ENCODE data around the gene THBS3.
"Not testable (repeated sequence)": the region's sequence is repeated elsewhere in the genome, so short reads cannot be mapped to it uniquely, and the experiment has no call there.

THBS3 gene

DNA sequence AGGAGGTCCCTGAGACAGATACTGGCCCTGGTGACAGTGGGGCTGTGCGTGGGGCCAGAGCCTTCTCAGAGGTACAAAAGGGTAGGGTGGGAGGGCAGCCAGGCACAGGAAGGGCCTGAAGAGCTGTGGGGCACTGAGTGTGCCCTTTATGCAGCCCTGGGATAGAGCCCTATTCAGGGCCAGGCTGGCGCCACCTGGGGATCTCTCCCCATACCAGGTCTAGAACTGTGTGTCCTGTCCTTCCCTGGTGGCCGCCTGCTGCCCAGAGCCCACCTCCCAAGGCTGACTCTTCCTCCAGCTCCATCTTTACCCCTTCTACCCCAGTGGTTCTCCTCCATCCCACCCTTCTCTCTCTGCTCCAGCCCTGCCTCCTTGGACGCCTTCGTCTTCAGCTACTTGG, 25.8 kb upstream of the THBS3 start:
- DNase-seq (ENCODE audit: low spot score): not testable (repeated sequence)

DNA sequence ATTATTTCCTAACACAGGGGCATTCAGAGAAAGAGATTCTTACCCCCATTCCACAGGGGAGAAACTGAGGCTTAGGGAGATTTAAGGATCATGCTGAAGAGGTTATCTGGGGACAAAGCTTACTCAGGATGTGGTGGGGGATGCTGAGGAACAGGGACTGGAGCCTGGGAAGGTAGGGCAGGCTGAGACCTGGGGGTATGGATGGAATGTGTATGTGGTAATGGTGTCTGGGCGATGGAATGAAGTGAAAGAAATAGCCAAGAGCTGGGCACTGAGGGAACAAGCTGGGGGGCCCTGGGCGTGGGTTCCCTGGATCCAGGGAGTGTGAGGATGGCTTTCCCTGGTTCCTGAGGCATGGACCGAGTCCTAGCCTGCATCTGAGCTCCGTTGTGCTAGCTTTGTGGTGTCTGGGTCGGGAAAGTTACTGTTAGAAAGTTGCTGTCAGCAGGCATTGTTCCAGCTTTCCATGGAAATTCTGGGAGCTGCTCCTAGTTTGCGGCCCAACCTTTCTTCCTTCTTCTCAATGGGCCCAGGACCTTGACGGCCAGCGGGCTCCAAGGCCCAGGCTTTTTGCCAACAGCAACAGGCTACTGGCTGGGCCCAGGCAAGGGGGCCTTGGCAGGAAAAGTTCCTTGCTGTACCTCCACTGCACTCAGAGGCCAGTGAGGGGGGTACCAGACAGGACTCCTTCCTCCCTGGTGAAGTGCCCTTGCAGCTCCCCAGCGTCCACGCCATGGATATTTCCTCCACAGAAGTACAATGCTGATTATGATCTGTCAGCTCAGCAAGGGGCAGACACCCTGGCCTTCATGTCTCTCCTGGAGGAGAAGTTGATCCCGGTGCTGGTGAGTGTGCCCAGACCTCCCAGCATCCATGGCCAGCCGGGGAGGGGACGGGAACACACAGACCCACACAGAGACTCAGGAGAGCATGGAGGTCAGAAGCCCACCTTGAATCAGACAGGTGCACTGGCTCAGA, 24.6 kb upstream of the THBS3 start:
- DNase-seq (ENCODE audit: low spot score): not testable (repeated sequence)

DNA sequence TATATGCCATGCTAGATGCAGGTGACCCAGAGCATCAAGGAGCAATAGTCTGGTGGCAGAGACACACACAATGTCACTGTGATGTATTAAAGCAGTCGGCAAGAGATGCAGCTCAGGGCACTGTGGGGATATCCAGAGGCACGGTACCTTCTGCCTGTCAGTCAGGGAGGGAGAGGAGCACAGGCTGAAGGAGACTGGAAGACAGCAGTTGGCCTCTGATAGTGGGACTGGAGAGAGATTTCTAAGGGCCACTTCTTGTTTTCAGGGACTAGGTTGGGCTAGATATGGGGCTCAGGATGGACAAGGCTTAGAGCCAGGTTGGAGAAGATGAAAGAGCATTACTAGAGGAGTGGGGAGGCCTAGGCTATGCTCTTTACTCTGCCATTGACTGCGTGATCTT, 23.6 kb upstream of the THBS3 start:
- DNase-seq (ENCODE audit: low spot score): not testable (repeated sequence)

DNA sequence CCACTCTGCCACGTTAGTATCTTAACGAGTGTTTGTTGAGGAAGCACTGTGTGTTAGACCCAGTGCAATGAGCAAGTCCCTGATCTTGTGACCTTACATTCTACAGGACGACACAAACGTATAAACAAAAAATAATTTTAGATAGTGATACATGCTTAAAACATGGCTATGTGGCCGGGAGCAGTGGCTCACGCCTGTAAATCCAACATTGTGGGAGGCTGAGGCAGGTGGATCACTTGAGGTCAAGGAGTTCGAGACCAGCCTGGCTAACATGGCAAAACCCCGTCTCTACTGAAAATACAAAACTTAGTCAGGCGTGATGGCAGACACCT, 20.4 kb upstream of the THBS3 start:
- no peak for DNase-seq (ENCODE audit: low spot score)

DNA sequence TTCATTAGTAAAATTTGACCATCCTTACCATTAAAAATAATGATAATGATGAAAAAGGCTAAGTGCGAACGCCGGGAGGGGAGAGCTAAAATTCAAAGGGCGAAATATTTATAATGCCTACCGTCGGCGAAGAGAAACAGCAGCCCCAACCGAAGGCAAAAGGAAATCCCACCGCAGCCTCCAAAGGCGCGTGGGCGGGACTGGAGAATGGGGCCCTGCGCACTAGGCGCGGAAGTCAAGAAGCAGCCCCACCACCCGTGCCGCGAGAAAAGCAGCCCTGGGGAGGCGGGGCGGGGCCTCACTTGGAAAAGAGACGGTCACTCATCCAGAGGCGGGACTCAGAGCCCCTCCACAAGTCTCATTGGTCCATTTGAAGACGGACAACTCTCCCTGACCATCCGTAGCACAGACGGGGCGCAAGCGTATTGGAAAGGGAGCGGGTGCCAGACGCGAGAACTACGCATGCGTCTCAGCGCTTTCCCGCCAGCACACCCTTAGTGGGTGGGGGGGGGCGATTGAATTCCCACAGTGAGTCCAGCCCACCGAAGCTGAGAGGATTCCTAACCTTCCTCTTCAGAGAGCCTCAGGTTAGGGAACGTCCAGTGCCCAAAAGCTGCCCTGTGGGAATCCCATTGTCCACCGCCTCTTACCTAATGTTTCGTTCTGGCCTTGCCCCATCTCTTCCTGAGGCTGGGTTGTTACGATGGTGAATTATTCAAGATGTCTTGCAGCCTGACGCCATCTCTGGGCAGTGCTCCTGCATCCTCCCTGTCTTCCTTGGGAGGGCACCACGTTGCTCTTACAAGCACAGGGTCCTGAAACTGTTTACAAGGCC, 19.8 kb upstream of the THBS3 start:
- peak; percentile 99 for DNase-seq (ENCODE audit: low spot score)

DNA sequence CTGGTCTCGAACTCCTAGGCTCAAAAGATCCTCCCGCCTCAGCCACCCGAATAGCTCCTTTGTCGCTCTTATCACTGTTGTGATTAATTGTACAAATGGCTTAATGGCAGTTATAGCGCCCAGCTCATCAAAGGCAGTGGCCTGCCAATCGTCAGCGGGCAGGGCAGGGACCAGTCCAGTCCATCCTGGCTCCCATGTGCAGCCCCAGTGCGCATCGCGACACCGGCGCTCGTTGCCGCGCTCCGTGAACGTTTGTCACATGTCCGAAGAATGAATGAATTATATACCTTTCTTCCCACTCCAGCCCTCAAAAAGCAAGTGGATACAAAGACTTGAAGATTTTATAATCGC, 19.2 kb upstream of the THBS3 start:
- peak; percentile 55 for DNase-seq (ENCODE audit: low spot score)

DNA sequence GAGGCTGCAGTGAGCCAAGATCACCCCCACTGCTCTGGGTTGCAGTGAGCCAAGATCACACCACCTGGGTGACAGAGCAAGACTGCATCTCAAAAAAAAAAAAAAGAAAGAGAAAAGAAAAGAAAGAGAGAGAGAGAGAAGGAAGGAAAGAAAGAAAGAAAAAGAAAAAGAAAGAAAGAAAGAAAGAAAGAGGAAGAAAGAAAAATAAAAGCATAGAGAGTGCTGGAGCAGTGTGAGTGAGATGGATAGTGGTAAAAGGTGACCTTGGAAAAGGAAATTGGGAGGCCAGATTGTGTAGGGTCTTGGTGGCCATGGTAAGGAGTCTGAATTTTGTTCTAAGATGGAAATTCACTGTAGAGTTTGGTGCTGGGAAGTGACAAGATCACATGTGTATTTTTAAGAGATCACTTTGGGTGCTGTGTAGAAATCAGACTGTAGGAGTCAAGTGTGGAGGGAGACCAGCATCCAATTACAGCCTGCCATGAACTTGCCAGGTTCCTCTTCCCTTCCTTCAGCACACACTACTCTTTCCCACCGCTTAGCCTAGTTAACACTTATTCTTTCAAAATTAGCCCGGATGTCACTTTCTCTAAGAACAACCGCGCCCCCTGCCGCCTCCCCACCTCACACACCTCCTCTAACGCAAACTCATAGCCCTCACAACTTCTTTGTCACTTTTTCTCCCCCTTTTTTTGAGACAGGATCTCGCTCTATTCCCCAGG, 18.7 kb upstream of the THBS3 start:
- DNase-seq (ENCODE audit: low spot score): peak; percentile 83

DNA sequence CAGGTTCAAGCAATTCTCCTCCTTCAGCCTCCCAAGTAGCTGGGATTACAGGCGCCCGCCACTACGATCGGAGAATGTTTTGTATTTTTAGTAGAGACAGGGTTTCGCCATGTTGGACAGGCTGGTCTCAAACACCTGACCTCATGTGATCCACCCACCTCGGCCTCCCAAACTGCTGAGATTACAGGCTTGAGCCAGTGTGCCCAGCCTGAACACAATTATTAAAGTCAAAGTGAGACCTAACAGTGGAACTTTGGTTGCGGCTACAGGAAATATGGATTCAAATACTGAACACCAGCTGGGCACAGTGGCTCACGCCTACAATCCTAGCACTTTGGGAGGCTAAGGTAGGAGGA, 17.7 kb upstream of the THBS3 start:
- DNase-seq (ENCODE audit: low spot score): not testable (repeated sequence)

DNA sequence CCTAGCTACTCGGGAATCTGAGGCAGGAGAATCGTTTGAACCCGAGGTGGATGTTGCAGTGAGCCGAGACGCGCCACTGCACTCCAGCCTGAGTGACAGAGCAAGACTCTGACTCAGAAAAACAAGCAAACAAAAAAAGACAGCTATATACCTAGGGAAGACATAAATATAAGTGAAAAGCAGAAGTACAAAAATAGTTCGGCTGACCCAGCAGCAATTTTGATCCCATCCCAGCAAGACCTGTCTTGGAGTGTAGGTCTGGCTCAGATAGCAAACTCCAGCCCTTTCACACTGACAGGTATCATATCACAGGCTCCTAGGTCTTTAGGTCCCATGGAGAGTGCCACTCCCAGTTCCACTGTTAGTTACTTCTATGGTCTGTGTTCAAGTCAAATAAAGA, 15.3 kb upstream of the THBS3 start:
- DNase-seq (ENCODE audit: low spot score): no peak

DNA sequence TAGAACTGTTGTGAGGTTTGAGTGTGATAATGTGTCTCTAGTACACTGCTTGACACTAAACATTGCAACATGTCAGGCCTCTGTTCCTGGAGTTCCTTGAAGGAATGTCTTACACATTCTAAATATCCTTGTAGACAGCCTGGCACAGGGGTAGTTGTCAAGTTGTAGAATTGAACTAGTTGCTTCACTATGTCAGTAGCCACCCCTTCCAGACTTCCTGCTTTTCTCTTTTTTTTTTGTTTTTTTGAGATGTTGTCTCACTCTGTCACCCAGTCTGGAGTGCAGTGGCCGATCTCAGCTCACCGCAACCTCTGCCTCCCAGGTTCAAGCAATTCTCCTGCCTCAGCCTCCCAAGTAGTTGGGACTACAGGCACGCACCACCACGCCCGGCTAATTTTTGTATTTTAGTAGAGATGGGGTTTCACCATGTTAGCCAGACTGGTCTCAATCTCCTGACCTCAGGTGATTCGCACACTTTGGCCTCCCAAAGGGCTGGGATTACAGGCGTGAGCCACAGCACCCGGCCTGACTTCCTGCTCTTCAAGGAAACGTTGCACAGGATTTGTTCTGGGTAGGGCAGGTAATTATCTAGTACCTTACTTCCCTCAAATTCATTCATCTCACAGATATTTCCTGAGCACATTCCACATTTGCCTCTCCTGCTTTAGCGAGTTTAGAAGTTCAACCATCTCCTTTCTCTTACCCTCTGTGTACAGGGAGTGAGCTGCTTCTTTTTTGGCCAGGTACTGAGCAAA, 12.7 kb upstream of the THBS3 start:
- peak; percentile 56 for DNase-seq (ENCODE audit: low spot score)

DNA sequence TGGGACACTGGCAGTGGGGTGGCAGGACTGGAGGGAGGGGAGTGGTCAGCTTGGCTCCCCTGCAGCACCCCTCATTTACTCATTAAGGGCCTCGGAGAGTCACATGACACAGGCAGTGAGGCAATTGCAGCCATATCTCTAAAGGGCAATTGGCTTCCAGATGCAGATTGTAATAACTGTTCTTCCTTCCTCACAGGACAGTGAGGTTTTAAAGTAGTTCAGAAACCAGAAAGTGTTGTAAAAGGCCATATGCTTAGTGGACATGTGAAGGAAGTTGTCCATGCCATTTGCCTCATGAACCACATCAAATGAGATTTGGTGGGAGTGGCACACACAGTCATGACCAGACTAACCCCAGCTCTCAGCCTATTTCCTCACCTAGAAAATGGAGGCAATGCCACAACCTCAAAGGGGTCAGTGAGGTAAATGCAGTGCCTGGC, 11.9 kb upstream of the THBS3 start:
- DNase-seq (ENCODE audit: low spot score): no peak

DNA sequence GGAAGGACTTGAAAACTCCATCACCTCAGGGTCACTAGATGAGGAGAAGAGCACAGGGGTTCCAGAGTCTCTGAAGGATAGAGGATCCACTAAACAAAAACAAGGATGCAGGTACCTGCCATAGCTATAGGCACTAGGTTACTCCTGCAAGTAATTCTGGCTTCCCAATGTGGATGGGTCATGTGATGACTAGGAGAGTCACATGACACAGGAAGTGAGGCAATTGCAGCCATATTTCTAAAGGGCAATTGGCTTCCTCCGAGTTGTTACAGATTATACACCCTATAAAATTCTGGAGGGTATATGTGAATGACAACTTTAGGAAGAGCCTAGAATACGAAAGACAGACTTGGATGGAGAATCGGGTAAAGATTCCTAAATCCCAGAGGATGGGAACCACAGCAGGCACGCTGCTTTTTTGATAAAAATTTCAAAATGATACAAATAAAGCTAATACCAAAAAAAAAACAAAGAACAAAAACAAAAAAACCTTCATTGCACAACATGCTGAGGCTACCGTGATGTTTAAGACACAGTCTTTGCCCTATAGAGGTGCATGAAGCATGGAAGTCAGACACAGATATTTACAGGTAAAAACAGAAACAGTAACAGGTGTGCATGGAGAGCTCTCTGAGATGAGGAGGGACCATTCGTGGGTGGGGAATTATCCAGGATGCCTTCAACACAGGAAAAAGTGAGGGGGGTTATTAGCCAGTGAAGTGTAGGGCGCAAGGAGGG, 11.3 kb upstream of the THBS3 start:
- peak; percentile 49 for DNase-seq (ENCODE audit: low spot score)

DNA sequence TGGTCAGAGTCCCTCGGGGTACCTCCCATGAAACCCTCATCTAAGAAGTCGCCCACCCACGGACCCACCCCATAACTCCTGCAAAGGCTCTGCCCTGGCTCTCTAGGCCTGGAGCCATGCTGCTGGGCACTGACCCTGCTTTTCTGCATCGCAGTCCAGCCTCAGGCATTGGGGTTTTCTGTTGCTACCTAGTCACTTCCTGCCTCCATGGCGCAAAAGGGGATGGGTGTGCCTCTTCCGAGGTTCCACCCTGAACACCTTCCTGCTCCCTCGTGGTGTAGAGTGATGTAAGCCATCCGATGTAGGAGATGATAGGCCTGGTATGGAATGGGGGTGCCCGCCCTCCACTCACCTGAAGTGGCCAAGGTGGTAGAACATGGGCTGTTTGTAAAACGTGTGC, 7.0 kb upstream of the THBS3 start:
- DNase-seq (ENCODE audit: low spot score): not testable (repeated sequence)

DNA sequence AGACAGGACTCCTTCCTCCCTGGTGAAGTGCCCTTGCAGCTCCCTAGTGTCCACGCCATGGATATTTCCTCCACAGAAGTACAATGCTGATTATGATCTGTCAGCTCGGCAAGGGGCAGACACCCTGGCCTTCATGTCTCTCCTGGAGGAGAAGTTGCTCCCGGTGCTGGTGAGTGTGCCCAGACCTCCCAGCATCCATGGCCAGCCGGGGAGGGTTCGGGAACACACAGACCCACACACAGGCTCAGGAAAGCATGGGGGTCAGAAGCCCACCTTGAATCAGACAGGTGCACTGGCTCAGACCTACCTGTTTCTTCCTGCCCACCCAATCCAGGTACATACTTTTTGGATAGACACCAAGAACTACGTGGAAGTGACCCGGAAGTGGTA, 4.3 kb upstream of the THBS3 start:
- DNase-seq (ENCODE audit: low spot score): not testable (repeated sequence)

DNA sequence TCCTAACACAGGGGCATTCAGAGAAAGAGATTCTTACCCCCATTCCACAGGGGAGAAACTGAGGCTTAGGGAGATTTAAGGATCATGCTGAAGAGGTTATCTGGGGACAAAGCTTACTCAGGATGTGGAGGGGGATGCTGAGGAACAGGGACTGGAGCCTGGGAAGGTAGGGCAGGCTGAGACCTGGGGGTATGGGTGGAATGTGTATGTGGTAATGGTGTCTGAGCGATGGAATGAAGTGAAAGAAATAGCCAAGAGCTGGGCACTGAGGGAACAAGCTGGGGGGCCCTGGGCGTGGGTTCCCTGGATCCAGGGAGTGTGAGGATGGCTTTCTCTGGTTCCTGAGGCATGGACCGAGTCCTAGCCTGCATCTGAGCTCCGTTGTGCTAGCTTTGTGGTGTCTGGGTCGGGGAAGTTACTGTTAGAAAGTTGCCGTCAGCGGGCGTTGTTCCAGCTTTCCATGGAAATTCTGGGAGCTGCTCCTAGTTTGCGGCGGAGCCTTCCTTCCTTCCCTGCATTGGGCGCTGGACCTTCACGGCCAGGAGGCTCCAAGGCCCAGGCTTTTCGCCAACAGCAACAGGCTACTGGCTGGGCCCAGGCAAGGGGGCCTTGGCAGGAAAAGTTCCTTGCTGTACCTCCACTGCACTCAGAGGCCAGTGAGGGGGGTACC, 3.8 kb upstream of the THBS3 start:
- DNase-seq (ENCODE audit: low spot score): not testable (repeated sequence)

DNA sequence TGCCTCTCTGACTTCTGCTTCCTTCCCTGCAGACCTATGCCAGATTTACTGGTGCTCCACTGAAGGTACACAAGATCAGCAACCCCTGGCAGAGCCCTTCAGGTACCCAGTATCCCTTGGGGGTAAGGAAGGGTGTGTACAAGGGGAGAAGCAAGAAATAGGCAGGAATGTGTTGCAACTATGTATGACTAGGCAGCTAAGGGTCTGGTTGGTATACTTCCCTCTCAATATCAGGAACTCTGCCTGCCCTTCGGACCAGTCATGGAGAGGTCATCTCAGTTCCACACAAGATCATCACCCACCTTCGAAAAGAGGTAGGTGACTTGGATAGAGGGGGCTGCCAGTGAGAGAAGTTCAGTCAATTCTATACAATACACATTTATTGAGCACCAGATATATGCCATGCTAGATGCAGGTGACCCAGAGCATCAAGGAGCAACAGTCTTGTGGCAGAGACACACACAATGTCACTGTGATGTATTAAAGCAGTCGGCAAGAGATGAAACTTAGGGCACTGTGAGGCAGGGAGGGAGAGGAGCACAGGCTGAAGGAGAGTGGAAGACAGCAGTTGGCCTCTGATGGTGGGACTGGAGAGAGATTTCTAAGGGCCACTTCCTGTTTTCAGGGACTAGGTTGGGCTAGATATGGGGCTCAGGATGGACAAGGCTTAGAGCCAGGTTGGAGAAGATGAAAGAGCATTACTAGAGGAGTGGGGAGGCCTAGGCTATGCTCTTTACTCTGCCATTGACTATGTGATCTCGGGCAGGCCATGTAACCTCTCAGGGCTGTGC, 2.8 kb upstream of the THBS3 start:
- DNase-seq (ENCODE audit: low spot score): no peak

DNA sequence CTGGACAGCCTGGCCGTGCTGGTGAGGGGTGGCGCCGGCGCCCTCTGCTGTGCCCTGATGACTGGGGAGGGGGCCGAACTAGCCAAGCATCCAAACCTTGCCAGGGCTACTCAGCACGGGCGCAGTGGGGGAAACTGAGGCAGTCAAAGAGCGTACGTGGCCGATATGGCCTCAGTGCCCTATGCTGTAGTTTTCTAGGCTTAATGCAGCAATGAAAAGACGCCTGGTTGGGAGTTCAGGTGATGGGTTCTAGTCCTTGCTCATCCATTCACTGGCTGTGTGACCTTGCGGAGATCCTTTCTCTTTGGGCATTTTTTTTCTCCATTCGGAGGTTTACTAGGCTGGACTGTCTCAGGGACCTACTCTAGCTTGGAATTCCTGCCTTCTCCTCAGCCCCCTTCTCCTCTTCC, 1.6 kb upstream of the THBS3 start:
- no peak for DNase-seq (ENCODE audit: low spot score)

DNA sequence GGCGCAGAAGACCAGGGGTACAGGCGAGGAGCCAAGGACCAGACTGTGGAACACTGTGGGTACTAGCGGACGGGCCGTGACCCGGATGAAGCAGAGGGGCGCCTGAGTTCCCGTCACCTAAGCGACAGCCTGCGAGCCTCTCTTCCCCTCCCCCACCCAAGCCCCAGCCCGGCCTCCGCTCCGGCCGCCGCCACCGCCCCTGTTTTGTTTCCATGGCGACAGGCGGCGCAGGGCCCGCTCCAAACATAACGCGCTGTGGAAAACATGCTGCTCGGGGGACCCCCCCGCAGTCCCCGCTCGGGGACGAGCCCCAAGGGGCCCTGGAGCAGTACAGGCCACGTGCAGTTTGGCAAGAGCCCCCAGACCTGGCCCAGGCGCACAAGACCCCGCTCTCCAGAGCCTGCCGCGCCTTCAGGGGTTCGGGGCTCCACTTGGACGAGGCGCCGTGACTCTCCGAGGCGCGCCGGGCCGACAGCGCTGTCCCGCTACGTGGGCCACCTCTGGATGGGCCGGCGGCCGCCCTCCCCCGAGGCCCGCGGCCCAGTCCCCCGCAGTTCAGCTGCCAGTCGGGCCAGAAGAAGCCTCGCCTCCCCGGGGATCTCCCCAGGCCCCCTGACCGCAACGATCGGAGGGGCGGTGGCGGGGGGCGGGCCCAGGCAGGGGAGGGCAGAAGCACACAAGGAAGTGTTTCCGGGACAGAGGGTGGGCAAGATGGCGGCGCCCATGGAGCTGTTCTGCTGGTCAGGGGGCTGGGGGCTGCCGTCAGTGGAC, 1.0 kb upstream of the THBS3 start, which contains the start of gene MTX1:
Gene MTX1, plus strand, starts transcription at position 155 of the 771 bp plus-strand sequence. Its CDS starts 110 bp downstream, at position 265.
- peak; percentile 88 for DNase-seq (ENCODE audit: low spot score)

All from kidney tubule cell (primary cell).